K562 (cell line): ENCODE data around the gene ECSIT. TPM values are rescaled to one million over a fixed set of nuclear protein-coding genes. Genes with fewer than 3 reads are reported as not detected.

Experiments used
- ATF2 ChIP-seq: sonication (generic); formaldehyde crosslinking; IDR thresholded peaks from 2 replicates; pipeline ENCODE4 v1.8.1; 2022; ENCODE audit warnings: missing genetic modification reagents
- CBFA2T3 ChIP-seq: fragments of 450-650 bp; IDR thresholded peaks from 2 replicates; pipeline ENCODE4 v1.6.1; 2017
- CGGBP1 ChIP-seq: fragments of 250-450 bp; sonication (Bioruptor Pico); IDR thresholded peaks from 2 replicates; pipeline ENCODE4 v1.9.0; 2021; ENCODE audit warnings: mild to moderate bottlenecking
- FOXP1 ChIP-seq: sonication (generic); formaldehyde crosslinking; IDR thresholded peaks from 2 replicates; pipeline ENCODE4 v1.8.0; 2022; ENCODE audit warnings: mild to moderate bottlenecking, missing genetic modification reagents
- GATA2 ChIP-seq: sonication (generic); formaldehyde crosslinking; IDR thresholded peaks from 2 replicates; pipeline ENCODE4 v1.4.0; 2020; ENCODE audit warnings: mild to moderate bottlenecking, missing genetic modification reagents
- MEF2D ChIP-seq: conservative IDR thresholded peaks from 2 replicates; pipeline ENCODE4 v1.6.1; 2016; ENCODE audit warnings: low read depth, missing genetic modification characterization, missing compliant biosample characterization
- NCOR1 ChIP-seq: fragments of 450-650 bp; IDR thresholded peaks from 2 replicates; pipeline ENCODE4 v1.6.1; 2016; ENCODE audit warnings: mild to moderate bottlenecking, moderate library complexity
- PBX2 ChIP-seq, 2 experiments: IDR thresholded peaks in 1 of 2; conservative IDR thresholded peaks in 1 of 2; 2 replicates each; pipeline ENCODE4 v1.6.1; 2016; ENCODE audit warnings: low read depth in 2 of 2, mild to moderate bottlenecking in 1 of 2, missing compliant biosample characterization in 1 of 2, missing genetic modification characterization in 1 of 2, moderate library complexity in 1 of 2
- PKNOX1 ChIP-seq: fragments of 450-650 bp; IDR thresholded peaks from 2 replicates; pipeline ENCODE4 v1.6.1; 2016
- RBM15 ChIP-seq: fragments of 200-400 bp; formaldehyde crosslinking; IDR thresholded peaks from 2 replicates; pipeline ENCODE4 v1.6.1; 2018; ENCODE audit warnings: mild to moderate bottlenecking, low read length, moderate library complexity; ENCODE audit not compliant: insufficient read depth
- RNF2 ChIP-seq: sonication (generic); IDR thresholded peaks from 2 replicates; pipeline ENCODE4 v1.6.1; 2016
- SIX5 ChIP-seq, 2 experiments: IDR thresholded peaks; 2 replicates each; pipeline ENCODE4 v1.6.1; 2011; ENCODE audit warnings: low read length in 2 of 2, borderline replicate concordance in 1 of 2, low read depth in 1 of 2, mild to moderate bottlenecking in 1 of 2, moderate library complexity in 1 of 2; ENCODE audit not compliant: insufficient read depth in 1 of 2
- SMAD1 ChIP-seq: fragments of 150-350 bp; IDR thresholded peaks from 2 replicates; pipeline ENCODE4 v1.6.1; 2014; ENCODE audit warnings: low read length, low read depth; ENCODE audit not compliant: partially characterized antibody
- SMAD4 ChIP-seq: fragments of 250-450 bp; sonication (Bioruptor Pico); conservative IDR thresholded peaks from 2 replicates; pipeline ENCODE4 v1.8.0; 2021; ENCODE audit warnings: inconsistent platforms, mild to moderate bottlenecking, moderate library complexity
- TCF7 ChIP-seq: sonication (generic); IDR thresholded peaks from 2 replicates; pipeline ENCODE4 v1.6.1; 2016; ENCODE audit warnings: antibody characterized with exemption, borderline replicate concordance
- THRA ChIP-seq: fragments of 450-650 bp; IDR thresholded peaks from 2 replicates; pipeline ENCODE4 v1.6.1; 2017; ENCODE audit warnings: mild to moderate bottlenecking, moderate library complexity
- U2AF1 ChIP-seq: fragments of 200-400 bp; formaldehyde crosslinking; optimal IDR thresholded peaks from 2 replicates; pipeline ENCODE3; 2017; ENCODE audit warnings: mild to moderate bottlenecking, low read depth, low read length, moderate library complexity
- ZNF212 ChIP-seq: fragments of 450-650 bp; formaldehyde crosslinking; IDR thresholded peaks from 2 replicates; pipeline ENCODE4 v1.4.0; 2020; ENCODE audit warnings: mild to moderate bottlenecking
- ZNF655 ChIP-seq: fragments of 250-450 bp; sonication (Bioruptor Pico); IDR thresholded peaks from 2 replicates; pipeline ENCODE4 v1.5.0; 2021
- ZNF695 ChIP-seq: fragments of 450-650 bp; formaldehyde crosslinking; IDR thresholded peaks from 2 replicates; pipeline ENCODE4 v1.4.0; 2020; ENCODE audit warnings: mild to moderate bottlenecking, moderate library complexity
- ZNF696 ChIP-seq: fragments of 250-450 bp; sonication (Bioruptor Pico); conservative IDR thresholded peaks from 2 replicates; pipeline ENCODE4 v1.4.0; 2020; ENCODE audit warnings: mild to moderate bottlenecking, moderate library complexity
- polyA plus RNA-seq, 8 experiments: library from polyadenylated mRNA; depleted of rRNA in 4 of 8; stranded (reverse) in 5 of 8; unstranded in 3 of 8; fragments of >200 nt; fragmentation: Nextera tagmentation in 2 of 8; fragmentation: Illumina TruSeq in 1 of 8; extraction: Ambion mirVana in 2 of 8; extraction: Trizol in 1 of 8; gene quantifications; 2 replicates each; pipeline versions ENCODE4 v1.2.1 to v1.2.3, GENCODE V29; 2011 to 2014; ENCODE audit warnings: inconsistent platforms in 1 of 8, missing spikeins in 1 of 8
- total RNA-seq, 7 experiments: library from RNA; depleted of rRNA in 6 of 7; stranded (reverse); fragments of >200 nt in 6 of 7; fragmentation: Illumina TruSeq in 2 of 7; extraction: Trizol in 2 of 7; gene quantifications; 2 replicates each; pipeline versions ENCODE4 v1.2.1 to v1.2.3, GENCODE V29; 2011 to 2021; ENCODE audit warnings: low replicate concordance in 1 of 7

Gene ECSIT
- total and polyA plus RNA-seq, 9 of the 15 experiments (the other 6 are each of a cell fraction or from before 2014, with no cell fraction given), result 1.1 to 82.5 (median 43.9) TPM

GRCh38 chr19:11499890-11500420 lies 29.0 kb downstream of the ECSIT start (continued):
- TF ChIP-seq THRA (no peak), ATF2 (no peak), SMAD4 (peak; percentile 88), NCOR1 (peak; percentile 64; the same call in 1 of the 2 replicates), RBM15 (no peak), CGGBP1 (no peak), U2AF1 (no peak), ZNF695 (no peak), CBFA2T3 (peak; percentile 67), ZNF696 (CRISPR knock-in tag) (no peak), PBX2 (CRISPR knock-in tag; IDR thresholded peaks at IDR 0.05; ENCODE audit: low read depth) (no peak), PBX2 (tag; conservative IDR thresholded peaks at IDR 0.05; ENCODE audit: low read depth) (0 out of 2 replicates have a peak, but pooled peaks have one; percentile 9), FOXP1 (CRISPR knock-in tag) (no peak), GATA2 (CRISPR knock-in tag) (peak; percentile 42; the same call in 1 of the 2 replicates), RNF2 (peak; percentile 55; the same call in 1 of the 2 replicates), MEF2D (no peak), TCF7 (no peak), SMAD1 (no peak), SIX5 (IDR thresholded peaks at IDR 0.05; ENCODE audit: borderline replicate concordance in 1 of 2, insufficient read depth in 1 of 2, low read depth in 1 of 2, low read length in 2 of 2) (no peak), ZNF212 (CRISPR knock-in tag) (no peak), PKNOX1 (peak; percentile 44; the same call in 1 of the 2 replicates), ZNF655 (no peak)
